Keratinocyte (primary cell): ENCODE results near the gene CREG1. TPM values are rescaled to one million over a fixed set of nuclear protein-coding genes. Genes with fewer than 3 reads are reported as not detected.

ENCODE experiments used
- DNase-seq: peaks from one replicate; pipeline ENCODE4 v3.0.0-alpha.2; 2011; ENCODE audit warnings: low read depth, missing footprints, low spot score
- FAIRE-seq: peaks from 2 replicates; lab custom pipeline; 2011; peaks lifted over from hg19 to GRCh38; lab: Jason Lieb, UNC
- H2AFZ ChIP-seq: 2 replicates; pipeline ENCODE4 v1.6.0; 2012; ENCODE audit warnings: low read length, control low read depth, inconsistent platforms; ENCODE audit not compliant: control insufficient read depth
- H3K27ac ChIP-seq: 2 replicates; pipeline ENCODE4 v1.5.1; 2011; ENCODE audit warnings: low read length; ENCODE audit not compliant: control insufficient read depth, insufficient read depth
- H3K27me3 ChIP-seq: 3 replicates; pipeline ENCODE4 v1.6.0; 2011; ENCODE audit warnings: low read length; ENCODE audit not compliant: control insufficient read depth, insufficient read depth; ENCODE audit errors: extremely low read depth
- H3K36me3 ChIP-seq, 2 experiments: 2 replicates in 1 of 2; 3 replicates in 1 of 2; pipeline ENCODE4 v1.5.1; 2011; ENCODE audit warnings: low read length in 2 of 2, mild to moderate bottlenecking in 1 of 2; ENCODE audit not compliant: control insufficient read depth in 2 of 2, insufficient read depth in 2 of 2; ENCODE audit errors: extremely low read depth in 1 of 2
- H3K4me1 ChIP-seq: 3 replicates; pipeline ENCODE4 v1.5.1; 2011; ENCODE audit warnings: low read length; ENCODE audit not compliant: control insufficient read depth, insufficient read depth; ENCODE audit errors: extremely low read depth
- H3K4me2 ChIP-seq: 3 replicates; pipeline ENCODE4 v1.6.0; 2011; ENCODE audit warnings: low read depth, low read length; ENCODE audit not compliant: control insufficient read depth, insufficient read depth; ENCODE audit errors: extremely low read depth
- H3K4me3 ChIP-seq, 3 experiments: fragments of 200-600 bp in 1 of 3; sonication (generic) in 1 of 3; 2 replicates in 2 of 3; 3 replicates in 1 of 3; pipeline ENCODE4 v1.5.1; 2011 to 2016; ENCODE audit warnings: low read length in 3 of 3, mild to moderate bottlenecking in 3 of 3, control low read depth in 2 of 3, inconsistent platforms in 1 of 3, low read depth in 1 of 3, mixed read lengths in 1 of 3, mixed run types in 1 of 3, moderate library complexity in 1 of 3; ENCODE audit not compliant: control insufficient read depth in 2 of 3, insufficient read depth in 2 of 3; ENCODE audit errors: extremely low read depth in 1 of 3
- H3K79me2 ChIP-seq: 2 replicates; pipeline ENCODE4 v1.6.0; 2012; ENCODE audit warnings: low read length; ENCODE audit not compliant: control insufficient read depth, insufficient read depth
- H3K9ac ChIP-seq: 3 replicates; pipeline ENCODE4 v1.6.0; 2011; ENCODE audit warnings: low read length; ENCODE audit not compliant: control insufficient read depth, insufficient read depth; ENCODE audit errors: extremely low read depth
- H3K9me1 ChIP-seq: 3 replicates; pipeline ENCODE4 v1.6.0; 2011; ENCODE audit warnings: low read length; ENCODE audit not compliant: control insufficient read depth, insufficient read depth; ENCODE audit errors: extremely low read depth
- H3K9me3 ChIP-seq: 2 replicates; pipeline ENCODE4 v1.5.1; 2012; ENCODE audit warnings: low read depth, low read length; ENCODE audit not compliant: control insufficient read depth
- H4K20me1 ChIP-seq: 3 replicates; pipeline ENCODE4 v1.6.0; 2011; ENCODE audit warnings: low read length; ENCODE audit not compliant: control insufficient read depth, insufficient read depth; ENCODE audit errors: extremely low read depth
- CTCF ChIP-seq, 3 experiments: IDR thresholded peaks in 1 of 3; conservative IDR thresholded peaks in 1 of 3; optimal IDR thresholded peaks in 1 of 3; 2 replicates in 2 of 3; 3 replicates in 1 of 3; pipeline versions ENCODE3 to v1.5.1; 2011; ENCODE audit warnings: low read length in 3 of 3, mild to moderate bottlenecking in 3 of 3, moderate library complexity in 2 of 3, control low read depth in 1 of 3, inconsistent platforms in 1 of 3; ENCODE audit not compliant: insufficient read depth in 2 of 3; ENCODE audit errors: extremely low read depth in 1 of 3
- EZH2 ChIP-seq: IDR thresholded peaks from one replicate; pipeline ENCODE4 v1.6.1; 2012; ENCODE audit warnings: inconsistent platforms, mild to moderate bottlenecking, low read length, moderate library complexity
- dilution Hi-C: fragments of 300-500 bp; cut with MboI; formaldehyde crosslinking; loops from one replicate; pipeline ENCODE4 v1.7.0; 2020; ENCODE audit warnings: low sequenced_read_pairs; ENCODE audit not compliant: extremely low pct_ligation_motif_present
- polyA plus RNA-seq, 5 experiments: library from polyadenylated mRNA; depleted of rRNA in 3 of 5; stranded (reverse) in 3 of 5; stranded (forward) in 1 of 5; unstranded in 1 of 5; fragments of >200 nt; gene quantifications; 1 replicate in 1 of 5; 2 replicates in 3 of 5; 3 replicates in 1 of 5; pipeline versions ENCODE4 v1.2.1 to v1.2.3, GENCODE V29; 2011 to 2012; ENCODE audit warnings: missing spikeins in 2 of 5, low read depth in 1 of 5, low replicate concordance in 1 of 5

CREG1 gene
- polyA plus RNA-seq, 1 donor (not counting 4 experiments of a cell fraction or from before 2014, with no cell fraction given): 68.8 TPM

- Histone ChIP-seq H4K20me1 (no peaks in the 10 kb centered on the region), H3K27me3 (peaks cover 3% of the 10 kb centered on the region), H3K4me3 (no peak overlapping the region), H3K9ac (no peak overlapping the region), H3K79me2 (no peaks in the 10 kb centered on the region), H2AFZ (no peak overlapping the region), H3K4me1 (no peaks in the 10 kb centered on the region), H3K27ac (no peak overlapping the region), H3K9me3 (no peaks in the 10 kb centered on the region), H3K4me2 (no peak overlapping the region), H3K9me1 (no peaks in the 10 kb centered on the region), H3K36me3 (no peaks in the 10 kb centered on the region)
- FAIRE-seq: no peak
- no peak for DNase-seq
- no peak for TF ChIP-seq EZH2
- TF ChIP-seq CTCF (optimal IDR thresholded peaks at IDR 0.05 in 1 of 3, IDR thresholded peaks at IDR 0.05 in 1 of 3, conservative IDR thresholded peaks at IDR 0.05 in 1 of 3; ENCODE audit: extremely low read depth in 1 of 3, insufficient read depth in 2 of 3, low read length in 3 of 3): no peak
- dilution Hi-C loops: no loop called here
These were observed 41.3 kb upstream of the CREG1 start for GRCh38 chr1:167594822-167595221.

- Histone ChIP-seq H3K79me2 (no peaks in the 10 kb centered on the region), H3K4me3 (no peak overlapping the region), H3K4me2 (no peak overlapping the region), H3K36me3 (no peaks in the 10 kb centered on the region), H3K27ac (no peak overlapping the region), H3K9me1 (no peaks in the 10 kb centered on the region), H3K4me1 (no peaks in the 10 kb centered on the region), H3K27me3 (peaks cover 3% of the 10 kb centered on the region), H3K9ac (no peak overlapping the region), H3K9me3 (no peaks in the 10 kb centered on the region), H2AFZ (no peak overlapping the region), H4K20me1 (no peaks in the 10 kb centered on the region)
- TF ChIP-seq CTCF (optimal IDR thresholded peaks at IDR 0.05 in 1 of 3, IDR thresholded peaks at IDR 0.05 in 1 of 3, conservative IDR thresholded peaks at IDR 0.05 in 1 of 3; ENCODE audit: extremely low read depth in 1 of 3, insufficient read depth in 2 of 3, low read length in 3 of 3) (no peak), EZH2 (no peak)
- no peak for DNase-seq
- dilution Hi-C loops: no loop called here
- FAIRE-seq: no peak
These were observed 40.3 kb upstream of the CREG1 start for GRCh38 chr1:167593860-167594259.
